HG03378 (cell line): ENCODE measurements around the gene PCDHA7.
"Not testable (repeated sequence)": the region's sequence is repeated elsewhere in the genome, so short reads cannot be mapped to it uniquely, and the experiment has no call there.

ENCODE experiments used
- ATAC-seq: cut with Tn5 transposase; IDR thresholded peaks from one replicate; pipeline ENCODE4 v1.9.1; 2021; ENCODE audit warnings: mild to moderate bottlenecking, moderate library complexity; ENCODE audit not compliant: unreplicated experiment

PCDHA7 gene

GRCh38 chr5:140833993-140834392, at the start of gene PCDHA7:
PCDHA7 (plus strand) TSS chr5:140834269; CDS start chr5:140834384, 115 bp downstream.
- ATAC-seq: no peak

- ATAC-seq: no peak
Measured at GRCh38 chr5:140785905-140786686, 48.0 kb upstream of the PCDHA7 start, which contains the start of gene PCDHA1. PCDHA1 (plus strand) TSS chr5:140786140.

DNA sequence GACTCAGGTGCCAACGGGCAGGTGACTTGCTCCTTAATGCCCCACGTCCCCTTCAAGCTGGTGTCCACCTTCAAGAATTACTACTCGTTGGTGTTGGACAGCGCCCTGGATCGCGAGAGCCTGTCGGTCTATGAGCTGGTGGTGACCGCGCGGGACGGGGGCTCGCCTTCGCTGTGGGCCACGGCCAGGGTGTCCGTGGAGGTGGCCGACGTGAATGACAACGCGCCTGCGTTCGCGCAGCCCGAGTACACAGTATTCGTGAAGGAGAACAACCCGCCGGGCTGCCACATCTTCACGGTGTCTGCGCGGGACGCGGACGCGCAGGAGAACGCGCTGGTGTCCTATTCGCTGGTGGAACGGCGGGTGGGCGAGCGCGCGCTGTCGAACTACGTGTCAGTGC, 46.6 kb upstream of the PCDHA7 start:
- ATAC-seq: not testable (repeated sequence)

GRCh38 chr5:140787849-140788504, 46.1 kb upstream of the PCDHA7 start:
- not testable (repeated sequence) for ATAC-seq

DNA sequence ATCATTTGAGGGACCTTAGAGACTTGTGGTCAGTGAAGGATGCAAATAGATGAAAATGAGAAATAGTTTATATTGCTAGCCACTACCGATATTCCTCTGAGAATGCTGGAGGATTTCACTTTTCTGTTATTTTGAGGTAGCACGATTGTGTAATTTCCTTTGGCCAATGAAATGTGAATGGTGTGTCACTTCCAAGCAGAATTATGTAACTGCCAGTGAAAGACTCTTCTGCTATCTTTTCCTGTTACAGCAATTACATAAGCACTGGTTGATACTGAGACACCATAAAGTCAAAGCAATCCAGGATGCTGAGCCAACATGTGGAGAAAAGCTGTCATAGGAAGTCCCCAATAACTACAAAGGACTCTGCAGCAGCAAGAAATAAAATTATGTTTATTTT, 43.0 kb upstream of the PCDHA7 start:
- no peak for ATAC-seq

- ATAC-seq: no peak
Measured at GRCh38 chr5:140794595-140795258, 39.3 kb upstream of the PCDHA7 start, which contains the start of gene PCDHA2. PCDHA2 (plus strand) TSS chr5:140794852.

DNA sequence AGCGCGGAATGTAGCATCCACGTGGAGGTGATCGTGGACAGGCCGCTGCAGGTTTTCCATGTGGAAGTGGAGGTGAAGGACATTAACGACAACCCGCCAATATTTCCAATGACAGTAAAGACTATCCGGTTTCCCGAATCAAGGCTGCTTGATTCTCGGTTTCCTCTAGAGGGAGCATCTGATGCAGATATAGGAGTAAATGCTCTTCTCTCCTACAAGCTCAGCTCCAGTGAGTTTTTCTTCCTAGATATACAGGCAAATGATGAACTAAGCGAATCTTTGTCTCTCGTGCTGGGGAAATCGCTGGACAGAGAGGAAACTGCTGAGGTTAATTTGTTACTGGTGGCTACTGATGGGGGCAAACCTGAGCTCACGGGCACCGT, 38.8 kb upstream of the PCDHA7 start:
- no peak for ATAC-seq

- ATAC-seq: not testable (repeated sequence)
Measured at GRCh38 chr5:140796072-140796717, 37.9 kb upstream of the PCDHA7 start.

GRCh38 chr5:140796718-140797095, 37.4 kb upstream of the PCDHA7 start:
- no peak for ATAC-seq

DNA sequence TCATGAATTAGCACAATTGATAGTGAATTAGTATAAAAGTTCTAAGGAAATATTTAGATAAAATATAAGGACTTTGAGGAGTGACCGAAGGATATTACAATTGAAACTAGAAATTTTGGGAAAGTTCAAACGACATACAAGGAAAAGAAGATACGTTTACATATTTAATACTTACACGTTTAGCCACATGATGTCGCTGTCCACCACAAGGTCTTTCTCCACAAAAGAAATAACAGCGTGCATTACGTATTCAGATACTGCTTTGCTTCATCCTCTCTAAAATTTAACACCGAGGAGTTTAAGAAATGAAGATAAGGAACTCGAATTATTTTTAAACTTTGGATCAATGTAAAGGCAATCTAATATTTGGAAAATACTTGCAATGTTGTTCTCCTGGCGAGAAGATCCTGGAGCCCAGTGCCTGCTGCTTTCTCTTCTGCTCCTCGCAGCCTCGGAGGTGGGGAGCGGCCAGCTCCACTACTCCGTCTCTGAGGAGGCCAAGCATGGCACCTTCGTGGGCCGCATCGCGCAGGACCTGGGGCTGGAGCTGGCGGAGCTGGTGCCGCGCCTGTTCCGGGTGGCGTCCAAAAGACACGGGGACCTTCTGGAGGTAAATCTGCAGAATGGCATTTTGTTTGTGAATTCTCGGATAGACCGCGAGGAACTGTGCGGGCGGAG, 33.1 kb upstream of the PCDHA7 start, which contains the start of gene PCDHA3:
TSS of gene PCDHA3 (plus strand) at position 242 of the 678 bp plus-strand sequence.
- ATAC-seq: no peak

DNA sequence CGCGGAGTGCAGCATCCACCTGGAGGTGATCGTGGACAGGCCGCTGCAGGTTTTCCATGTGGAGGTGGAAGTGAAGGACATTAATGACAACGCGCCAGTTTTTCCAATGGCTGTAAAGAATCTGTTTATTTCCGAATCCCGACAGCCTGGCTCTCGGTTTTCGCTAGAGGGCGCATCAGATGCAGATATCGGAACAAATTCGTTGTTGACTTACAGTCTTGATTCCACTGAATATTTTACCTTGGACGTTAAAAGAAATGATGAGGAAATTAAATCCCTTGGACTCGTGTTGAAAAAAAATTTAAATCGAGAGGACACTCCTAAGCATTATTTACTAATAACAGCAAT, 32.6 kb upstream of the PCDHA7 start:
- ATAC-seq: no peak

DNA sequence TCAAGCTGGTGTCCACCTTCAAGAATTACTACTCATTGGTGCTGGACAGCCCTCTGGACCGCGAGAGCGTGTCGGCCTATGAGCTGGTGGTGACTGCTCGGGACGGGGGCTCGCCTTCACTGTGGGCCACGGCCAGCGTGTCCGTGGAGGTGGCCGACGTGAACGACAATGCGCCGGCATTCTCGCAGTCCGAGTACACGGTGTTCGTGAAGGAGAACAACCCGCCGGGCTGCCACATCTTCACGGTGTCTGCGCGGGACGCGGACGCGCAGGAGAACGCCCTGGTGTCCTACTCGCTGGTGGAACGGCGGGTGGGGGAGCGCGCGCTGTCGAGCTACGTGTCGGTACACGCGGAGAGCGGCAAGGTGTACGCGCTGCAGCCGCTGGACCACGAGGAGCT, 31.7 kb upstream of the PCDHA7 start:
- ATAC-seq: not testable (repeated sequence)

GRCh38 chr5:140802781-140803271, 31.2 kb upstream of the PCDHA7 start:
- ATAC-seq: no peak

DNA sequence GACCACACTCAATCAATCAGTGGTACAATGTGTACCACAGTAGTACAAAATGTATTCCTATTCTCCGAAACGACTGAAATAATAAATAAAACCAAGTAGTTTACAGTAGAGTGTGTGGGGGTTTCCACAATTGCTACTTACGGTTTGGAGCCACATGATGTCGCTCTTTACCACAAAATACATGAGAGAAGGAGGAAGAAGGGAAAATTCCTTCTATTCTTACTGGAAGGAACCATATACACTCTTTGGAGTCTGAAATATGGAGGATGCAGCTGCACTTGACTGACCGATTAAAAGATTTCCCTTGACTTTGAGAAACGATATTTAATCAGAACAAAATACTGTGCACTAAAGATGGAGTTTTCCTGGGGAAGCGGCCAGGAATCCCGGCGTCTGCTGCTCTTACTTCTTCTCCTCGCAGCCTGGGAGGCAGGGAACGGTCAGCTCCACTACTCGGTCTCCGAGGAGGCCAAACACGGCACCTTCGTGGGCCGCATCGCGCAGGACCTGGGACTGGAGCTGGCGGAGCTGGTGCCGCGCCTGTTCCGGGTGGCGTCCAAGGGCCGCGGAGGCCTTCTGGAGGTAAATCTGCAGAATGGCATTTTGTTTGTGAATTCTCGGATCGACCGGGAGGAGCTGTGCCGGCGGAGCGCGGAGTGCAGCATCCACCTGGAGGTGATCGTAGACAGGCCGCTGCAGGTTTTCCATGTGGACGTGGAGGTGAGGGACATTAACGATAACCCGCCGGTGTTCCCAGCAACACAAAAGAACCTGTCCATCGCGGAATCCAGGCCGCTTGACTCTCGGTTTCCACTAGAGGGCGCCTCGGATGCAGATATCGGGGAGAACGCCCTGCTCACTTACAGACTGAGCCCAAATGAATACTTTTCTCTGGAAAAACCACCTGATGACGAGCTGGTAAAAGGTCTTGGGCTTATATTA, 27.0 kb upstream of the PCDHA7 start, which contains the start of gene PCDHA4:
TSS of gene PCDHA4 (plus strand) at position 235 of the 942 bp plus-strand sequence.
- no peak for ATAC-seq

GRCh38 chr5:140808241-140808888, 25.7 kb upstream of the PCDHA7 start:
- ATAC-seq: not testable (repeated sequence)

GRCh38 chr5:140808889-140809291, 25.2 kb upstream of the PCDHA7 start:
- no peak for ATAC-seq

DNA sequence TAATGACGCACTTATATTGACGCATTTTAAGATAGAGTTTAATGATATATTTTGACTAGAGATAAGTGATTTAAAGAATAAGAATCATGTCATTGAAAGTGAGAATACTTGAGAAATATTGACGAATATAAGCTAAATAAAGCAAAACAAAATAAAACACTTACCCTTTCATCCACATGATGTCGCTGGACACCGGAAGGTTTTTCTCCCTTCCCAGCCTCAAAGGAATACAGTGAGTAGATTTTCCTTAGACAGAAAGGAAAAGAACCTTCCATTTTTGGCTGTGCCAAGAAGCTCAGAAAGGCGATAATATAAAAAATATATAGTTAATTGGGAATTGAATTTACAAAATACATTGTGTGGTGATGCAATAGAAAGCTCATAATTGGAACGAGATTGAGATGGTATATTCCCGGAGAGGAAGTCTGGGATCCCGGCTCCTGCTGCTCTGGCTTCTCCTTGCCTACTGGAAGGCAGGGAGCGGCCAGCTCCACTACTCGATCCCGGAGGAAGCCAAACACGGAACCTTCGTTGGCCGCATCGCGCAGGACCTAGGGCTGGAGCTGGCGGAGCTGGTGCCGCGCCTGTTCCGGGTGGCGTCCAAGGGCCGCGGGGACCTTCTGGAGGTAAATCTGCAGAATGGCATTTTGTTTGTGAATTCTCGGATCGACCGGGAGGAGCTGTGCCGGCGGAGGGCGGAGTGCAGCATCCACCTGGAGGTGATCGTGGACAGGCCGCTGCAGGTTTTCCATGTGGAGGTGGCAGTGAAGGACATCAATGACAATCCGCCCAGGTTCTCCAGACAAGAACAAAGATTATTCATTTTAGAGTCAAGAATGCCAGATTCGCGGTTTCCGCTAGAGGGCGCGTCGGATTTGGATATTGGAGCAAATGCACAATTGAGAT, 12.4 kb upstream of the PCDHA7 start, which contains the start of gene PCDHA5:
TSS of gene PCDHA5 (plus strand) at position 239 of the 906 bp plus-strand sequence.
- no peak for ATAC-seq

DNA sequence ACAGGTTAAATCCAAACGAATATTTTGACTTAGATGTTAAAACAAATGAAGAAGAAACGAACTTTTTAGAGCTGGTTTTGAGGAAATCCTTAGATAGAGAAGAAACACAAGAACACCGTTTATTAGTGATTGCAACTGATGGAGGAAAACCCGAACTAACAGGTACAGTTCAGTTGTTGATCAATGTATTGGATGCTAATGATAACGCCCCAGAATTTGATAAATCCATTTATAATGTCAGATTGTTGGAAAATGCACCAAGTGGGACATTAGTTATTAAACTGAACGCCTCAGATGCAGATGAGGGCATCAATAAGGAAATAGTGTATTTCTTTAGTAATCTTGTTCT, 11.8 kb upstream of the PCDHA7 start:
- ATAC-seq: no peak
